DMS79 (cell line): ENCODE results near the gene FCAMR.

Experiments
- DNase-seq: peaks from one replicate; lab custom pipeline; 2025; lab: John Stamatoyannopoulos, UW

FCAMR gene, protein sequence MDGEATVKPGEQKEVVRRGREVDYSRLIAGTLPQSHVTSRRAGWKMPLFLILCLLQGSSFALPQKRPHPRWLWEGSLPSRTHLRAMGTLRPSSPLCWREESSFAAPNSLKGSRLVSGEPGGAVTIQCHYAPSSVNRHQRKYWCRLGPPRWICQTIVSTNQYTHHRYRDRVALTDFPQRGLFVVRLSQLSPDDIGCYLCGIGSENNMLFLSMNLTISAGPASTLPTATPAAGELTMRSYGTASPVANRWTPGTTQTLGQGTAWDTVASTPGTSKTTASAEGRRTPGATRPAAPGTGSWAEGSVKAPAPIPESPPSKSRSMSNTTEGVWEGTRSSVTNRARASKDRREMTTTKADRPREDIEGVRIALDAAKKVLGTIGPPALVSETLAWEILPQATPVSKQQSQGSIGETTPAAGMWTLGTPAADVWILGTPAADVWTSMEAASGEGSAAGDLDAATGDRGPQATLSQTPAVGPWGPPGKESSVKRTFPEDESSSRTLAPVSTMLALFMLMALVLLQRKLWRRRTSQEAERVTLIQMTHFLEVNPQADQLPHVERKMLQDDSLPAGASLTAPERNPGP

DNA sequence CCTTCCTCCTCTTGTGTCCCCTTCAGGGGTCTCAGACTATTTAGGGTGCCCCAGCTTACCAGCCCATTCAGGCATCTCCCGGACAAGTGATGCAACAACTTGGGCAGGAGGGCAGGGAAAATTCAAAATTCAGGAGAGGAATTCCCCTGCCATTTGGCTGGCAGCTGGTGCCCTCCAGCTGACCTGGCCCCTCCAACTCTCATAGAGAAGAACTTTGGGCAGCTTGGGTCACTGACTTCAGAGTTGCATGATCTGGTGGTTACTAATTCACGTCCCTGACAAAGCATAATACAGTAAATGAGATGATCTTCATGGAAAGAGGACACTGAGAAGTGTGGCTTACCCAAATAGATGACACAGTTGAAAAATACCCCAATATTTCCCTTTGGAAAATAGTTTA, at the start of gene FCAMR:
FCAMR (minus strand) TSS at position 15 of the 400 bp plus-strand sequence. CDS start 335 bp downstream, outside the sequence.
- no peak for DNase-seq

DNA sequence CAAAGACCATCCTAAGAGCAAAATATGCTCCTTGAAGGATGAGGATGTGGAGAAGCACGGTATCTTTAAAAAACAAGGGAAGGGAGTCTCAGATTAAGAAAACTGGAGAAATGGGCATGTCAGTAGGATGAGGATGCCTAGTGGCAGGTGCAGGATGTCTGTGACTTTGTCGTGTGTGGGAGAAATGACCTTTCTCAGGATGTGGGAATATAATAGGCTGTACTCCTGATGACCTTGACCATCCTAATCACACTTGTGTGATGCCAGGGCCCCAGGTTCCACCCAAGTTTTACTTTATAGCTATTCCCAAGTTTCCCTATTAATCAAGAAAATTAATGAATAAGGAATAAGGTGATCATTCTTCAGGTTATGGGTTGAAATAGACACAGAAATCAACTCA, 49.4 kb upstream of the FCAMR start:
- DNase-seq: no peak

DNA sequence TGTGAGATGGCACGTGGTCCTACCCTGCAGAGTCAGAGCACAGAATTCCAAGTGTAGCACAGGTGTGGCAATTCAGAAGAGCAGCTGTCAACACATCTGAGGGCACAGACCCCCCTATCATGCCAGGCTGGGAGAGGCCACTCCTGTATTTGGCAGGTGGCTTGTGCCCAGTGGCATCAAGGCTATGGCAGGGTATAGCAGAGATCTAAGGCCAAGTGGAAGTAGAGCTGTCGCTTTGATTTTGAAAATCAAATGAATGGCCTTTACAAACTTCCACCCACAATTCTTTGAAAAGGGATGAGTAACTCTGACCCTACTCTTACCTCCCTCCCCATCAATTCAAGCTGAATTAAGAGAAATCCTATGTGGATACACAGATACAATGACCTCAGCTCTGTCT, 48.9 kb upstream of the FCAMR start:
- DNase-seq: no peak

DNA sequence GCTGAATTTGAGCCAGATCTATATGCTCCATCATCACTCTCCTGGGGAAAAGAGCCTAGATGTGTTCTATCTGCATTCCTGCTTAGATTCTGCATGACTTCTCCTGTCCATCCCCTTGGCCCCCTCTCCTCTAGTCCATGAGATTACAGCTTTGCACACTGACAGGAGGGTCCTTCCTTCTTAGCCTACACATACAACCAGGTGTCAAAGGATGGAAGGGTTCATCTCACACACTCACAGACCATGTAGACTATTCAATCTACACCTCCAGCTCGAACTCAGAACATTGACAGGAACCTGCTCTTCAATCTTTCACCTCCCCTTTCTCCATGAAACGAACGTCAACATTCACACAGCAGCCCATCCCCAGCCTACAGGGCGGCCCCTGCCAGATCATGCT, 48.4 kb upstream of the FCAMR start:
- no peak for DNase-seq

DNA sequence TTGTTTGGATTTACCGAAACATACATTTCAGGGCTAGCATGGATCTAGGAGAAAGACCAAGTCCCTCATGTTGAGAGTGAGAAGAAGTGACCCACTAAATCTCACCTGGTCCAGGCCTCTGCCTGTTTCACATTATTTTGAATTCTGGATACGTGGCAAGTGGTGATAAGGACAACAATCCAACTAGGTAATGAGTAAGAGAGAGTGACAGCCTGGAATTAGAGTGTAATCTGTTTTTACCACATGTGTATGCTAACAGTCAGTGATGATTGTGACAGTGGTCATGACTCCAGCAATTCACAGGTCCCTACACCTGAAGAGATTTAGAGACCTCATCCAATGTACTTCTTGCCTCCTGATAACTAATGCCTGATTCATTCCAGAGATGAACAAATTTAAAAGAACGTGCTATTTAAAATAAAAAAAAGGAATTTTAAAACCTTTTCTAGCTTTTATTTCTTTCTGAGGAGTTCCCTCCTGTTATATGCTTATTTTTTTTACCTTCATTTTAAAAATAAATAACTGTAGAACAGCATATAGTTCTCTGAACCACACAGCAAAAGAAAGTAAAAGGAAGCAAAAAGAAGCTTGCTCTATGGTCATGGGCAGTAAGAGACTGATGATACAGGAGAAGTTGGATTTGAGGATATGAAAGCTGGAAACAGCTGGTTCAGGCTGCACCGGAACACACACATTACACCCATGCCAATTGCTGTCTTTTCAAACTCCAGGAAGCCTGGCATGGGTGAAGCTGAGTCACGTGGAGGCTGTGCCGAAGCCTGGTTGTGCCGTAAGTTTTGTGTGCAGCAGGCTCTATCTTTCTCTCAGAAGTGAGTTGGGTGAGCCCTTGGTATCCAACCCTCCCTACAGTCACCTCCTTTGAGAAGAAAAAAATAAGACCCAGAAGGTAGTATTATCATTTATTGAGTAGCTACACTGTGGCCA, 47.6 kb upstream of the FCAMR start:
- DNase-seq: no peak

DNA sequence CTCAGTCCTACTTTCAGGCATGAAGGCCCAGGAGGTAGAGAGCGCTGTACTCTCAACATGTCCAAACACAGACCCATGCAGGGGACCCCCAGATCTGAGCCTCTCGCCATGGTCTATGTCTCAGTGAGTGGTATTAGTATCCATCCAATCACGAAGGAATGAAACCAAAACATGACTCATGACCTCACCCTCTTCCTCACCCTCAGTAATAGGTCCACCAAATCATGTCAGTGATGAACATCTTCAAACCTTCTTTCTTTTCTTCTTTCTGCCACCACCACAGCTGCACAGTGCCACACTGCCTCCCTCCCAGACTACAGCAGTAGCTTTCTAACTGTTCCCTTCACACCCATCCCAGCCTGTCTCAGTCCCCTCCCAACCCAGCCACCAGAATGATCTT, 45.5 kb upstream of the FCAMR start:
- DNase-seq: no peak

DNA sequence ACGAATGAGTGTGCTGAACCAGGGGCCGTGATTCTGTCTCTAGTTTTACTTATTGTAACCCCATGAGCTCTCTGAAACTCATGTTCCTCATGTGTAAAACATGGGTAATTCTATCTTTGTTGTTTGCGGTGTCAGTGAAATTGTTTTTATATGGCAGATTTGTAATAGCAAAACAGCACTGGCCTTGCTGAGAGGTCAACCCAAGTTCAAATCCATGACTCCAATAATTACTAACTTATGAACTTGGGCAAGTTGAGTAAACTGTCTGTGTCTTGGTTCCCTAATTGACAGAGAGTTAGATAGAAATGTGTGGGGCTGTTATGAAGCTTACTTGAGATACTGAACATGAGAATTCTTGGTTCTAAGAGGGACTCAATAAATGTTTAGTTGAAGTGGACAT, 44.5 kb upstream of the FCAMR start:
- no peak for DNase-seq

DNA sequence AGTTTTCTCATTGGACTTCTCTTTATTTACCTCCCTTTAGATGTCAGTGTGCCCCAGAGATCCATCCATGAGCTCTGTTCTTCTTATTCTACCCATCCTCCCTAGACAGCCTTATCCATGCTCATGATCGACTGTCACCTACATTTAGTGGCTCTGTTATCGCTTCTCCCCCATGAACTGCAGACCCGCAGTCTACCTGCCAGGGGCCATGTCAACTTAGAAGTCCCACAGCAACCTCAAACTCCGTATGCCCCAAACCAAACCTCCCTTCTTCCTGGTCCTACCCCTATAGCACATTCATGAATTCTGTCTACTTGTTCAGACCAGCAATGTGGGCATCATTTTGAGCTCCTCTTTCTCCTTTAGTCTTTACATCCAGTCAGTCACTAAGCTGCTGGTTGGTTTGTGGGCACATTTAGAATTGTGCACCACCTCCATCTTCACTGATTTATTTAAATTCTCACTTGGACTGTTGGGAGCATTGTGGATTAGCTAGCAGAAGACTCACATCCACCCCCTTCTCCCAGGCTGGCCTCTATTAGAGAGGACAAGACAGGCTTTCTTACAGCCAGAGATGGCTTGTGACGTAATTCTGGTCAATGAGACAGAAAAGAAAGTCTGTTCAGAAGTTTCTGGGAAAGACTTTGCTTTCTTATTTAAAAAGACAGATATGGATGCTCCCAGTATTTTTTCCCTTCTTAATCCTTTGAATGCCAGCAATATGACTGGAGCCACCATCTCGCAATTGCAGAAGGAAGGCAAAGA, 43.2 kb upstream of the FCAMR start:
- no peak for DNase-seq

DNA sequence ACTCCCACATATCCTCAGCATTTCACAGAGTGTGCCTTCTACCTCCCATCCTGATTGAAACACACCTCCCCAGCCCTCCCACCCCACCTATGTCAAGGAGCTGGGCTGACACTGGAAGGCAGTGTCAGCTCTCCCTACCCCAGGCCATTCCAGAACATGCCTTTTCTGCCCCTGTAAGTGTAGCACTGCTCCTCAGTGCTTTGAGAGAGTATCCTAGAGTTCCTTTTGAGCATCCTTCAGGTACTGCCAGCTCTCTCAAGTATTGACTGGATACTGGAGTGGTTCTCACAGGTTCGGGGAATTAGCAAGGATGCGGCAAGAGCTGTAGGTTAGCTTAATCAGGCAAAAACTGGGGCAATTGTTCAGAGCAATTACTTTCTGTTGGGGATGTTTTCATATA, 40.5 kb upstream of the FCAMR start:
- no peak for DNase-seq

DNA sequence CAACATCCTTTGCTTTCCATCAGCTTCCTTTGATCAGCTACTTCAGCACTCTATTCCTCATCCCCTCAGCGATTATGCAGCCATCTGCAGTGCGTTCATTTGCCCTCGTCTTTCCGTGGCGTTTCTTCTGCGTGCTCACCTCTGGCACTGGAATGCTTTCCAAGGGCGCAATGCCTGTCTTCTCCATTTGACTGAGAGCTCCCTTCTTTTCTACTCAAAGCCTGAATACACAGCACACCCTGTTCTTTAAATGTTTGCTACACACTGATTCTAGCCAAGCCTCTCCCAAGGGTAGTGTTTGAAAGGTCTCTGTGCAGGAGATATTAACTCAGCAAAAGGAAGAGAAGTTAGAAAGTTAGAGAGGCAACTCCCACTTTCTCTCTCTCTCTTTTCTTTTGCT, 39.7 kb upstream of the FCAMR start:
- no peak for DNase-seq

DNA sequence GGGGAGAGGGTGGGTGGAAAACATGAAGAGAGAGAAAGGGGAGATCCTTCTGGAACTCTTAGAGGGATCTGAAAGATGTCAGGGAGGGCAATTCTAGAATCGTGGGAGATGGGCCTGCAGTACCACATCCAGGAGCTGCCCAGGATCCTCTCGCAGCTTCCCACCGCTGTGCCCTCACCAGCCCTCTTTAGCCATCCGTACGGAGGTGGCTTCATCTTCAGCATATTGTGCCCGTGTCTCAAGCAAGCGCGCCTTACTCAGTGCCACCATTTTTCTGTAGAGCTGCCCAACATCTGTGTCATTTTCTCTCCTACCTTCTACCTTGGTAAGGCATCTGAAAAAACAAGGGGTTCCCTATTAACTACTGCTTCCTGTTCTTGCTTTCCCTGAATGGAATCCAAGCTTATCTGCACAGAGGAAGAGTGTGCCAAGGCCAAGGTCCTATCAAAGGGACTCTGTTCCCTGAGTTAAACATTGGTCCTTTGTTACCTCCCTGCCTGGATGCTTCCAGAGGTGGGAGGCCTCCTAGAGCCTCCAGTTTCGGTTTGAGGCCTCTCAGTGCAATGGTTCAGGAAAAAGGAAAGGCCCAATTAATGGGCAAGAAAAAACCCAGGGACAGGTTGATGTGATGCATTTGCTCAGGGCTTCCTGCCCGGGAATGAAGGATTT, 39.1 kb upstream of the FCAMR start:
- no peak for DNase-seq

DNA sequence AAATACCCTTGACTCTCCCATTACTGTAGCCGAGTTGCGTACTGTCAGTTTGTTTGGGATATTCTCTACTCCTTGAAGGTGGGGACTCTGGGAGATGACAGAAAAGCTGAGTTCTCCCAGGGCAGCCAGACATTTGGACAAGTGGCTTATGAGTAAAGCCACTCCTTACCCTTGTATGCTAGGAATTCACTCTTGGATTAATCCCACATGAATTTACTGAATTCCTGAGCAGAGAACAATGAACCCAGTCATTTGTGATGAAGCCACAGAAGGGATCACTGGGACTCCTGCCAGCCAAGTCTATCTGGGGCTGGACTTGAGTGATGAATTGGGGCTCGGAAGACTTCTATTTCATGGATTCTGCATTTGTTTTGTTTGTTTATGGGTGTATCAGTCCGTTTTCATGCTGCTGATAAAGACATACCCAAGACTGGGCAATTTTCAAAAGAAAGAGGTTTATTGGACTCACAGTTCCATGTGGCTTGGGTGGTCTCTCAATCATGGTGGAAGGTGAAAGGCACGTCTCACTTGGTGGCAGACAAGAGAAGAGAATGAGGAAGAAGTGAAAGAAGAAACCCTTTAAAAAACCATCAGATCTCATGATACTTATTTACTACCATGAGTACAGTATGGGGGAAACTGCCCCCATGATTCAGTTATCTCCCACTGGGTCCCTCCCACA, 37.2 kb upstream of the FCAMR start:
- DNase-seq: no peak

DNA sequence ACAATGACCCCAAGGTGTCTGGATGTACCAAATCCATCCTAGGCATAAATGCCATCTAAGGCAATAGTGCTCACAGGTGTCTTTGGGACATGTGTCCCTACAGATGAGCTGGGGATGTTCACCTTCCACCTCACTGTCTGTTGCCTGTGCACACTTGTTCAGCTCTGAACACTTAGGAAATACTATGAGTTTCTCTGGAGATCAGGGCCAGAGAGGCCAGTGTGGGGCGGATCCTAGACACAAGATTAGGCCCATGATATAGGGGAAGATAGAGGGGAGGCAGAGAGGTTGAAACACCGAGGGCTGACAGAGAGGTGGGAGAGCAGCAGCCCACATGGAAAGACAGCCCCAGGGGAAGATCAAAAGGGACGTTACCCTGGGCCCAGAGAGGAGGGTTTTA, 36.7 kb upstream of the FCAMR start:
- no peak for DNase-seq

DNA sequence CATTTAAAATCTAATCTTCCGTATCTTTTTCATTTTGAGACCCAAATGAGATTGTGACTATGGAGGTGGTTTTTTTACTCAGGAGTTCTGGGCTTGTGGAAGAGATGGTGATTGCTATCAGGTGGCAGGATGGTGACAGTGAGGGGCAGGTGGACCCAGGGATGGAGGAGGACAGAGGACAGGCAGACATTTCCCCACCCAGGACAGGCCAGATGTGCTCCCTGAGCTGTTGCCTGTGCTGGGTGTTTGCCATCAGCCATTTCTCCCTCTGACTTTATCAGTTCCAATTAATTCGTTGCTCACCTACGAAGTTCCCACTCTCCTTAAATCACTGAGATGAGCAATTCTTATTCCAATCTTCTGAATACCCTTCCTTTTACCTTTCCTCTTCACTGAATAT, 35.8 kb upstream of the FCAMR start:
- DNase-seq: no peak

DNA sequence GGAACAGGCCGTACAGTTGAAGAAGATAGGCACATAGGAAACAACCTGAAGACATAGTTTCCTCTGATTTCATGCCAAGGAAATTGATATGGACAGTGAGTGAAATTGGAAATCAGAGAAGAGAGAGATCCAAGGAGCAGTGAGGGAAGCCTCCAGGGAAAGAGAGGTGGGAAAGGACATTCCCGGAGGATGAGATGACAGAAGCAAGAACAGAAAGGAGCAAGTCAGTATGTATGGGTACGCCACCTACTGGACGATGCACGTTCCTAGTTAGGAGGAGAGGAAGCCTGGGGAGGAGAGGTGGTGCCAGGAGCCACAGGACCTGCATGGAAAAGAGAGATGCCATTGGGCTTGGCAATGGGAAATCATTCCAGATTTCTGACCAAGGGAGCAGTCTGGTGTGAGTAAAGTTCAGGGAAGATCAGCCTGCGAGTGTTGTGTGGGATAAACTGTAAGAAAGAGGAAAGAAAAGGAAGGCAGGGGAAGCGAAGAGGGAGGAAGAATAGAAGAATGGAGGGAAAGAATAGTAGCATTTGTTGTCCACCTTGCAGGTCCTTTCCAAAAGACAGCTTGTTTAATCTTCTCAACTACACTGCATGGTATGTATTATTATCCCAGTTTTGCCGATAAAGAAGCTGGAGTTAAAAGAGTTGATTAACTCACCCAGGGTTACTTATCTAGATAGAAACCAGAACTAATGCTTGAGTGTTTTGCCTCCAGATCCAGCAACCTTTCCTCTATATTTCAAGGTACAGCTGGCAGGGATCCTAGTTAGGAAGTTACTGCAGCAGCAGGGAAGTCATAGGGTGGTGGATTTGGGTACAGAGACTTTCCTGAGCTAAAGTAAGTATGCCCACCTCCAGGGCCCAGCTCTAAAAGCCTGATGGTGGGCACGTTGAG, 34.9 kb upstream of the FCAMR start:
- no peak for DNase-seq

DNA sequence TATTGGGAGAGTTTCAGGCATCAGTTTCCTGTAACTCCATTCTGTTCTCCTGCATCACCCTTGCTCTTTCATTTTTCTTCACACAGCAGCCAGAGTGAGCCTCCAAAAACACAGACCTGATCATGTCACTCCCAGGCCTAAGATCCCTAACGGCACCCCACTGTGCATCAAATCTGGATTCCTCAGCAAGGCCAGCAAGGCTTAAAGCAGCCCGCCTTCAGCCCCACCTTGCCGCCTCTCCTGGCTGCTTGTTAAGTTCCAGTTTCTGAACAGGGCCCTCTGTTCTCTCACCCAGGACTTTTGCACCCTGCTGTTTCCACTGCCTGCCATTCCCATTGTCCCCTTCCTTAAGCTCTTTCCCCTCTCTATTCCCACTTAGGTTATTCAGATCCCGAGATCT, 33.0 kb upstream of the FCAMR start:
- DNase-seq: no peak

DNA sequence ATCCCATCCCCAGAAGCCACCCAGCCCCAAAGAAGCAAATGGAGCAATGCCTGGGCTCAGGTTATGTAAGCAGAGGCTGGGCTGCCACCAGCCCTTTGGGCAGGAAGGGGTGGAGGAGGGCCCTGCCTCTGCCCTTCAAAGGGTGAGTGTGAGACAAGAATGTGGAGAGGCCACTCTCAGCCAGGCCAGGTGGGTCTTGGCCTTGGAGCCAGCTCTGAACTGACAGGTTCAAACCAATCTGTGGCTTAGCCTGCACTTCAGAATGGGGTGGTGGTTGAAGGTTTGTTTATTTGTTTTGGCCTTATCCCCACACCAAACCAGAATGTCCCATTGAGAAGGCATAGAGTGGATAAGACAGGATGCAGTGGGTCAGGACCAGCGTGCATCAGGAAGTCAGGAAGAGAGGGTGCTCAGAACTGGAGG, 32.5 kb upstream of the FCAMR start:
- DNase-seq: peak; percentile 75

DNA sequence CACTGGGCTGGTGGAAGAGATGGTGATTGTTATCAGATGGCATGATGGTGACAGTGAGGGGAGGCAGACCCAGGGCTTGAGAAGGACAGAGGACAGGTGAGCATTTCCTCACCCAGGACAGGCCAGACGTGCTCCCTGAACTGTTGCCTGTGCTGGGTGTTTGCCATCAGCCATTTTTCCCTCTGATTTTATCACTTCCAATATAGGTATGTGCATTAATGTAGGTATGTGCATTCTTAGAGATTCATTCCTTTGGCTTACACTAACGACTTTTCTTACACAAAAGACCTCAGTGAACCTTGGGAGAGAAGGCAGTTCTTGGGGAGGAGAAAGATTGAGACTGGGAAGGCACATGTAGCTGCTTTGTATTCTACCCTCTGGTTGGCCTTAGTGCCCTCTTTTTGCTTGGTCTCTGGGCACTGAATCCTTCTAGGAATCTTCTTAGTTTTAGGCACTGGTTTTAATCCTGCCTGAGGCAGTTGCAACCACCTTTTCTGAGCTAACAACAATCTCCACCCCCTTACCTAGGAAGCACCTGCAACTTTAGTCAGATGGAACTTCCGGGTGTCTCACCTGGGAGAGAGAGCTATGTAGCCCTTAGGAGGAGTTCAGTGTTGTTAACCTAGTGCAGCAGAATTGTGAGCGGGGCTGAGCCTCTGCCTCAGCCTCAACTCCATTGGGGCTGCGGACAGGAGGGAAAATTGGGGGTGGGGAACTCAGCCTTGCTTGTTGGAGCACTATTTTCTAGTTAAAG, 31.4 kb upstream of the FCAMR start:
- DNase-seq: no peak
